Liver (tissue), 9 donors: ENCODE measurements around the gene HNF4A. TPM values are rescaled to one million over a fixed set of nuclear protein-coding genes. Genes with fewer than 3 reads are reported as not detected.
A peak's percentile ranks its signal among the peaks of the same experiment; 100 is the strongest.

ENCODE experiments used
- DNase-seq: peaks from one replicate; pipeline ENCODE4 v3.0.0-alpha.2; 2017; ENCODE audit warnings: low spot score
- H3K27ac ChIP-seq, 2 donors: one replicate each; pipeline ENCODE4 v1.7.0; 2013; ENCODE audit warnings: inconsistent platforms in 2 of 2, low read length in 2 of 2, control low read depth in 1 of 2, low read depth in 1 of 2, mild to moderate bottlenecking in 1 of 2
- H3K27me3 ChIP-seq, 4 donors: one replicate each; pipeline versions ENCODE4 v1.6.1 to v1.7.0; 2013; ENCODE audit warnings: low read length in 3 of 4, inconsistent platforms in 1 of 4, mild to moderate bottlenecking in 1 of 4, moderate library complexity in 1 of 4; ENCODE audit not compliant: control insufficient read depth in 4 of 4, insufficient read depth in 4 of 4
- H3K36me3 ChIP-seq, 4 donors: one replicate each; pipeline versions ENCODE4 v1.6.1 to v1.7.0; 2013; ENCODE audit warnings: low read length in 3 of 4, mild to moderate bottlenecking in 3 of 4, low read depth in 1 of 4, moderate library complexity in 1 of 4; ENCODE audit not compliant: control insufficient read depth in 4 of 4, insufficient read depth in 3 of 4
- H3K4me1 ChIP-seq, 4 donors: one replicate each; pipeline versions ENCODE4 v1.6.1 to v1.7.0; 2013; ENCODE audit warnings: low read length in 3 of 4, mild to moderate bottlenecking in 3 of 4, moderate library complexity in 1 of 4; ENCODE audit not compliant: control insufficient read depth in 4 of 4, insufficient read depth in 4 of 4
- H3K4me3 ChIP-seq, 3 donors: one replicate each; pipeline versions ENCODE4 v1.6.1 to v1.7.0; 2013; ENCODE audit warnings: low read length in 3 of 3, control low read depth in 1 of 3, low read depth in 1 of 3, mild to moderate bottlenecking in 1 of 3
- H3K9ac ChIP-seq, 2 donors: one replicate each; pipeline ENCODE4 v1.7.0; 2013; ENCODE audit warnings: low read length in 2 of 2, mild to moderate bottlenecking in 2 of 2, moderate library complexity in 2 of 2, control low read depth in 1 of 2, low read depth in 1 of 2
- H3K9me3 ChIP-seq, 4 donors: one replicate each; pipeline versions ENCODE4 v1.6.1 to v1.7.0; 2013; ENCODE audit warnings: low read length in 3 of 4; ENCODE audit not compliant: control insufficient read depth in 4 of 4
- ATF3 ChIP-seq: IDR thresholded peaks from 2 replicates; pipeline ENCODE4 v1.6.1; 2016; ENCODE audit warnings: antibody characterized with exemption
- CTCF ChIP-seq: fragments of 150-350 bp; IDR thresholded peaks from 2 replicates; pipeline ENCODE4 v1.5.1; 2017; ENCODE audit warnings: improper control_type of control experiment, low read depth, low read length; ENCODE audit not compliant: missing input control
- EGR1 ChIP-seq, 2 donors: IDR thresholded peaks; 2 replicates each; pipeline ENCODE4 v1.6.1; 2016 to 2018; ENCODE audit warnings: antibody characterized with exemption in 2 of 2, low read depth in 2 of 2
- FOXA1 ChIP-seq: IDR thresholded peaks from 2 replicates; pipeline ENCODE4 v1.6.1; 2016; ENCODE audit warnings: antibody characterized with exemption
- FOXA2 ChIP-seq: IDR thresholded peaks from 2 replicates; pipeline ENCODE4 v1.6.1; 2016; ENCODE audit warnings: antibody characterized with exemption
- GABPA ChIP-seq, 2 donors: IDR thresholded peaks in 1 of 2; conservative IDR thresholded peaks in 1 of 2; 2 replicates each; pipeline ENCODE4 v1.6.1; 2016; ENCODE audit warnings: antibody characterized with exemption in 2 of 2, mild to moderate bottlenecking in 1 of 2, moderate library complexity in 1 of 2
- HNF4A ChIP-seq, 2 donors: conservative IDR thresholded peaks; 2 replicates each; pipeline ENCODE4 v1.6.1; 2016; ENCODE audit warnings: antibody characterized with exemption in 2 of 2, mild to moderate bottlenecking in 2 of 2
- HNF4G ChIP-seq: IDR thresholded peaks from 2 replicates; pipeline ENCODE4 v1.6.1; 2016; ENCODE audit warnings: antibody characterized with exemption
- JUND ChIP-seq, 2 donors: IDR thresholded peaks; 2 replicates each; pipeline ENCODE4 v1.6.1; 2016; ENCODE audit warnings: antibody characterized with exemption in 2 of 2
- MAX ChIP-seq: IDR thresholded peaks from 2 replicates; pipeline ENCODE4 v1.6.1; 2016; ENCODE audit warnings: antibody characterized with exemption
- NR2F2 ChIP-seq: IDR thresholded peaks from 2 replicates; pipeline ENCODE4 v1.6.1; 2016; ENCODE audit warnings: antibody characterized with exemption
- RAD21 ChIP-seq, 2 donors: IDR thresholded peaks; 2 replicates each; pipeline ENCODE4 v1.6.1; 2016; ENCODE audit warnings: antibody characterized with exemption in 2 of 2, mild to moderate bottlenecking in 2 of 2
- REST ChIP-seq: IDR thresholded peaks from 2 replicates; pipeline ENCODE4 v1.6.1; 2016; ENCODE audit warnings: antibody characterized with exemption, mild to moderate bottlenecking
- RXRA ChIP-seq, 2 donors: IDR thresholded peaks; 2 replicates each; pipeline ENCODE4 v1.6.1; 2017 to 2018; ENCODE audit warnings: antibody characterized with exemption in 2 of 2, mild to moderate bottlenecking in 1 of 2
- SP1 ChIP-seq: IDR thresholded peaks from 2 replicates; pipeline ENCODE4 v1.6.1; 2018; ENCODE audit warnings: antibody characterized with exemption, mild to moderate bottlenecking
- TAF1 ChIP-seq: conservative IDR thresholded peaks from 2 replicates; pipeline ENCODE4 v1.6.1; 2016; ENCODE audit warnings: antibody characterized with exemption, mild to moderate bottlenecking
- YY1 ChIP-seq: IDR thresholded peaks from 2 replicates; pipeline ENCODE4 v1.6.1; 2016; ENCODE audit warnings: antibody characterized with exemption, mild to moderate bottlenecking
- ZBTB33 ChIP-seq: IDR thresholded peaks from 2 replicates; pipeline ENCODE4 v1.6.1; 2016; ENCODE audit warnings: antibody characterized with exemption
- WGBS: extraction: QIAGEN DNeasy Blood & Tissue Kit; methylation state at CpG from one replicate; pipeline ENCODE4 v1.1.7; 2013; 5-methylcytosine and 5-hydroxymethylcytosine counted together
- polyA plus RNA-seq, 2 donors: library from polyadenylated mRNA; stranded (reverse) in 1 of 2; unstranded in 1 of 2; fragments of 200-250 nt in 1 of 2; fragments of >200 nt in 1 of 2; fragmentation: Nextera tagmentation in 1 of 2; extraction: Ambion mirVana in 1 of 2; gene quantifications; one replicate each; pipeline versions ENCODE4 v1.2.1 to v1.2.3, GENCODE V29; 2013 to 2015
- total RNA-seq, 2 donors: library from RNA; depleted of rRNA; stranded (reverse); fragments of >200 nt; gene quantifications; one replicate each; pipeline ENCODE4 v1.2.3, GENCODE V29; 2014
- donor health status: healthy.
- donor health status: healthy.
- donor health status: healthy.
- donor health status: healthy.
- donor health status: healthy.

Gene HNF4A
- total and polyA plus RNA-seq, 4 donors, result 51.7 to 171 (median 86.0) TPM

GRCh38 chr20:44394702-44395460, 39.4 kb downstream of the HNF4A start (continued):
- TF ChIP-seq CTCF (no peak), MAX (peak; percentile 98), HNF4G (no peak), YY1 (peak; percentile 51), TAF1 (peak; percentile 61), NR2F2 (peak; percentile 85)

GRCh38 chr20:44395461-44396340, 40.2 kb downstream of the HNF4A start:
- H3K9ac ChIP-seq, result peak overlapping the region; percentile 48 to 61
- DNase-seq, result peak; percentile 60
- H3K4me3 ChIP-seq, result peak overlapping the region; percentile 50 to 72 (median 64)

More at GRCh38 chr20:44395461-44396340, 40.2 kb downstream of the HNF4A start:
- H3K4me1 ChIP-seq, result peaks cover 12 to 77% (median 50%) of the 10 kb centered on the region in 4 donors
- peak overlapping the region; percentile 91 to 93 for H3K27ac ChIP-seq
- no peaks in the 10 kb centered on the region for H3K9me3 ChIP-seq
- no peaks in the 10 kb centered on the region for H3K27me3 ChIP-seq
- TF ChIP-seq ATF3 (no peak), CTCF (no peak), FOXA2 (no peak), MAX (no peak), EGR1 (IDR thresholded peaks at IDR 0.05; ENCODE audit: low read depth in 2 of 2) (no peak), JUND (IDR thresholded peaks at IDR 0.05) (peak in 1 of 2 donors; percentile 15), TAF1 (peak; percentile 49), SP1 (no peak), REST (no peak), NR2F2 (no peak), RAD21 (IDR thresholded peaks at IDR 0.05) (peak in 1 of 2 donors; percentile 14), HNF4A (conservative IDR thresholded peaks at IDR 0.05) (peak; percentile 67 to 85), FOXA1 (no peak), HNF4G (peak; percentile 37), RXRA (IDR thresholded peaks at IDR 0.05) (peak in 1 of 2 donors; percentile 58), ZBTB33 (peak; percentile 19), GABPA (IDR thresholded peaks at IDR 0.05 in 1 of 2, conservative IDR thresholded peaks at IDR 0.05 in 1 of 2) (no peak), YY1 (no peak)
- 45% methylated on average over 11 of the region's 11 CpGs for WGBS
- peaks cover 0 to 2% (median under 1%) of the 10 kb centered on the region in 4 donors for H3K36me3 ChIP-seq
